HG02588 (cell line): ENCODE measurements around the gene FBXW10.
"Not testable (repeated sequence)": the region's sequence is repeated elsewhere in the genome, so short reads cannot be mapped to it uniquely, and the experiment has no call there.

ENCODE experiments used
- ATAC-seq: cut with Tn5 transposase; IDR thresholded peaks from one replicate; pipeline ENCODE4 v1.9.1; 2021; ENCODE audit warnings: mild to moderate bottlenecking, moderate library complexity; ENCODE audit not compliant: unreplicated experiment

FBXW10 gene

GRCh38 chr17:18743699-18744421 lies at the start of gene FBXW10:
TSS of gene FBXW10 (plus strand) at chr17:18744054. CDS start at chr17:18744245, 191 bp downstream.
- not testable (repeated sequence) for ATAC-seq

GRCh38 chr17:18695143-18695542 lies 48.7 kb upstream of the FBXW10 start:
- not testable (repeated sequence) for ATAC-seq

GRCh38 chr17:18698473-18699103 lies 45.3 kb upstream of the FBXW10 start:
- ATAC-seq, result not testable (repeated sequence)

GRCh38 chr17:18705955-18706354 lies 37.9 kb upstream of the FBXW10 start:
- not testable (repeated sequence) for ATAC-seq

GRCh38 chr17:18708215-18708614 lies 35.6 kb upstream of the FBXW10 start:
- ATAC-seq, result not testable (repeated sequence)

- ATAC-seq, result not testable (repeated sequence)
These were observed 31.4 kb upstream of the FBXW10 start for GRCh38 chr17:18712354-18712999.

GRCh38 chr17:18718643-18719427 lies 25.0 kb upstream of the FBXW10 start:
- not testable (repeated sequence) for ATAC-seq

GRCh38 chr17:18719428-18720110 lies 24.3 kb upstream of the FBXW10 start:
- not testable (repeated sequence) for ATAC-seq

- not testable (repeated sequence) for ATAC-seq
These were observed 21.9 kb upstream of the FBXW10 start for GRCh38 chr17:18721775-18722547.

- ATAC-seq, result not testable (repeated sequence)
These were observed 21.2 kb upstream of the FBXW10 start for GRCh38 chr17:18722612-18723011.

- not testable (repeated sequence) for ATAC-seq
These were observed 20.3 kb upstream of the FBXW10 start for GRCh38 chr17:18723509-18723908.

- not testable (repeated sequence) for ATAC-seq
These were observed 11.4 kb upstream of the FBXW10 start for GRCh38 chr17:18732438-18732837.

GRCh38 chr17:18733350-18733749 lies 10.5 kb upstream of the FBXW10 start:
- ATAC-seq, result not testable (repeated sequence)

GRCh38 chr17:18739616-18740391 lies 4.0 kb upstream of the FBXW10 start:
- not testable (repeated sequence) for ATAC-seq

GRCh38 chr17:18741228-18741627 lies 2.6 kb upstream of the FBXW10 start:
- not testable (repeated sequence) for ATAC-seq

GRCh38 chr17:18744726-18745125 lies 872 bp downstream of the FBXW10 start:
- not testable (repeated sequence) for ATAC-seq

- not testable (repeated sequence) for ATAC-seq
These were observed 2.7 kb downstream of the FBXW10 start for GRCh38 chr17:18746551-18746950.

GRCh38 chr17:18747501-18747900 lies 3.6 kb downstream of the FBXW10 start:
- not testable (repeated sequence) for ATAC-seq

- ATAC-seq, result not testable (repeated sequence)
These were observed 6.4 kb downstream of the FBXW10 start for GRCh38 chr17:18750242-18750641.
